Fibroblast of lung (primary cell): ENCODE results near the gene R3HDML.

Experiments used
- EZH2 ChIP-seq: IDR thresholded peaks from 2 replicates; pipeline ENCODE4 v1.5.1; 2012; ENCODE audit warnings: low read length, control low read depth, mild to moderate bottlenecking; ENCODE audit errors: missing control alignments
- TF ChIP-seq, protein P1 (sequence below), 2 donors: IDR thresholded peaks in 1 of 2; conservative IDR thresholded peaks in 1 of 2; 1 replicate in 1 of 2; 2 replicates in 1 of 2; pipeline ENCODE4 v1.5.1; 2011 to 2012; ENCODE audit warnings: low read length in 2 of 2, control low read depth in 1 of 2, inconsistent platforms in 1 of 2, low read depth in 1 of 2, mild to moderate bottlenecking in 1 of 2

DNA sequence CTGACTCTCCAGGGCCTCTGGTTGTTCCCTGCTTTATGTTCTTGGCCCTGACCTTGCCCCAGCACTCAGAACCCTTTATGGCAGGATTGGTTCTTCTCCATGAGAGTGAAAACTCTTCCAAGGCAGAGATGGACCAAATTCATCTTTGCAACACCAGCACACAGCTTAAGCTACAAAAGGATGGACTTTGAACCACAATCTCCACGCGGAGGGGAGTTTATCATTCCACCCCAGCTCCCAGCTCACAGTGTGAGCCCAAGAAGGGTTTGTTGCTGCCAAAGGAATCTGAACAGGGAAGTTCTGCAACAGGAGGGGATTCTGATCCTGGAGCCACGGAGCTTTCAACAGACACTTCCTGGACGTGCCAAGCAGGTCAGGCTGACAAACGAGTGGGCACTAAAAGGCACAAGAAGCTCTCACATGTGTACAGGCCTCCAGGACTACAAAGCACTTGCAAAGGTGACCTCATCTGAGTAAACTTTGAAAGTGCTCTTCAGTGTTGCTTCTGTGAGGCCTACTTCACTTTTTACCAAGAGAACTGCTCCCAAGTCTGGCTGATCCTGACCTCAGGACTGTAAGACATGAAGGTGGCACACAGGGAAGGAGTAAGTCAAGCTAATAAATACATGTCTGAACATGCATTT is 34.7 kb upstream of the R3HDML start:
- TF ChIP-seq, protein P1, sequence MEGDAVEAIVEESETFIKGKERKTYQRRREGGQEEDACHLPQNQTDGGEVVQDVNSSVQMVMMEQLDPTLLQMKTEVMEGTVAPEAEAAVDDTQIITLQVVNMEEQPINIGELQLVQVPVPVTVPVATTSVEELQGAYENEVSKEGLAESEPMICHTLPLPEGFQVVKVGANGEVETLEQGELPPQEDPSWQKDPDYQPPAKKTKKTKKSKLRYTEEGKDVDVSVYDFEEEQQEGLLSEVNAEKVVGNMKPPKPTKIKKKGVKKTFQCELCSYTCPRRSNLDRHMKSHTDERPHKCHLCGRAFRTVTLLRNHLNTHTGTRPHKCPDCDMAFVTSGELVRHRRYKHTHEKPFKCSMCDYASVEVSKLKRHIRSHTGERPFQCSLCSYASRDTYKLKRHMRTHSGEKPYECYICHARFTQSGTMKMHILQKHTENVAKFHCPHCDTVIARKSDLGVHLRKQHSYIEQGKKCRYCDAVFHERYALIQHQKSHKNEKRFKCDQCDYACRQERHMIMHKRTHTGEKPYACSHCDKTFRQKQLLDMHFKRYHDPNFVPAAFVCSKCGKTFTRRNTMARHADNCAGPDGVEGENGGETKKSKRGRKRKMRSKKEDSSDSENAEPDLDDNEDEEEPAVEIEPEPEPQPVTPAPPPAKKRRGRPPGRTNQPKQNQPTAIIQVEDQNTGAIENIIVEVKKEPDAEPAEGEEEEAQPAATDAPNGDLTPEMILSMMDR (conservative IDR thresholded peaks at IDR 0.05 in 1 of 2, IDR thresholded peaks at IDR 0.05 in 1 of 2; ENCODE audit: low read depth in 1 of 2, low read length in 2 of 2): no peak
- no peak for TF ChIP-seq EZH2
